ENCODE results near the gene ZSWIM3.

Gene ZSWIM3

GRCh38 chr20:45909817-45910669 is 52.6 kb downstream of the ZSWIM3 start:
- no peak overlapping the region for H3K27ac ChIP-seq
- TF ChIP-seq CTCF (conservative IDR thresholded peaks at IDR 0.05) = no peak
- no peak for TF ChIP-seq ZFX (IDR thresholded peaks at IDR 0.05)

- no peak for TF ChIP-seq CTCF (conservative IDR thresholded peaks at IDR 0.05)
- TF ChIP-seq ZFX (IDR thresholded peaks at IDR 0.05) = no peak
- H3K27ac ChIP-seq = no peak overlapping the region
Measured at GRCh38 chr20:45910670-45911485, 53.5 kb downstream of the ZSWIM3 start.

DNA sequence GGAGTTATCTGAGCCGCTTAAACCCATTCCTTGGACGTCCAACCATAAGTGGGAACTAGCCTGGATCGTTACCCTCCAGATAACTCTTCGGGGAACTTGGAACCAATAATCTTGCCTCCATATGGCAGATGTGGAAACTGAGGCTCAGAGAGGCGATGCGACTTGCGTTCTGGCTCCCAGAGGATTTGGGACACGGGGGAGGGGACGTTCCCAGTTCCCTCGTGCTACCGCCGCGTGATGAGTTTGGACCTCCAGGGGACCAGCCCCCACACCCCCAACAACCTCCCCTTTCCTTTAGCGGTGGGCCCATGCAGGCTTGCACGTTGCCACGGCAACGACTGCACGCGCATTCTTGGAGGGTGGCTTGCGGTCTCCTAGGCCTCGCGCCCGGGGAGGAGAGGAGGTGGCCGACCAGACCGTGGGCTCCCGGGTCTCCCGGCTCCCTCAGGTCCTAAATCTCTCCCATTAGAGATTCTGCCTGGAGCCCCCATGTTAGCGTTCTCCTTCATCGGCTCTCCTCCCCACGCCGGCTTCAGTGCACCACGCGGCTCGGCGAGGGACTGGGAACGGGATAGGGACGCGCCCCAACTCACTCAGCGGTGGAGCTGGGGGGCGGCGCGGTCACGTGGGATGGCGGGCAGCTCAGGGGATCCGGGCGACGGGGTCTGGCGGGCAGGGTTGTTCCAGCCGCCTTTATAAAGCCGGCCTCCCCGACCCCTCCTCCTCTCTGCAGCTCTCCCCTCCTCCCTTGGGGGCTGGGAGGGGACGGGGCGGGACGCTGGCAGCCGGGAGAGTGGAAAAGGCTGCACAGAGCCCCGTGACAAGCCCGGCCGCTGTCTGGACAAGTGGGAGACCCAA is 54.3 kb downstream of the ZSWIM3 start, which contains the start of gene PLTP:
Gene PLTP (minus strand): TSS at position 670 of the 858 bp plus-strand sequence. CDS start 703 bp downstream, outside the sequence.
- no peak within 1 kb of the TSS for H3K27ac ChIP-seq
- TF ChIP-seq ZFX (IDR thresholded peaks at IDR 0.05) (no peak), CTCF (conservative IDR thresholded peaks at IDR 0.05) (no peak)

- TF ChIP-seq ZFX (IDR thresholded peaks at IDR 0.05) = no peak
- TF ChIP-seq CTCF (conservative IDR thresholded peaks at IDR 0.05) = no peak
- H3K27ac ChIP-seq = no peak overlapping the region
Measured at GRCh38 chr20:45912344-45912682, 54.9 kb downstream of the ZSWIM3 start.

DNA sequence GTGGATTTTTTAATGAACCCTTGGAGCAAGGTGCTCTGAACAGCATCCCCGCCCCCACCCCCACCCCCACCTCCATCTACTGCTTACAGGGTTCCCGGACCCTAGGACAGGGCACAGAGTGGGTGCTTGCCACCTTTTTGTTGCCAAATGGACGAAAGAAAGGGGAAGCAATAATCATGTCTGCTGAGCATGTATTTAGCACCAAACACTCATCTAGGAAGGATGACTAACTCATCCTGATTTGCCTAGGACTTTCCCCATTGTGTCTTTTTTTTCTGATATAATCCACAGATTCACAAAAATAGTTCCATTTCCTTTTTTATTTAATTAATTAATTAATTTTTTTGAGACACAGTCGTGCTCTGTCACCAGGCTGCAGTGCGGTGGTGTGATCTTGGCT is 55.7 kb downstream of the ZSWIM3 start:
- TF ChIP-seq ZFX (IDR thresholded peaks at IDR 0.05) (no peak), CTCF (conservative IDR thresholded peaks at IDR 0.05) (no peak)
- H3K27ac ChIP-seq = no peak overlapping the region

DNA sequence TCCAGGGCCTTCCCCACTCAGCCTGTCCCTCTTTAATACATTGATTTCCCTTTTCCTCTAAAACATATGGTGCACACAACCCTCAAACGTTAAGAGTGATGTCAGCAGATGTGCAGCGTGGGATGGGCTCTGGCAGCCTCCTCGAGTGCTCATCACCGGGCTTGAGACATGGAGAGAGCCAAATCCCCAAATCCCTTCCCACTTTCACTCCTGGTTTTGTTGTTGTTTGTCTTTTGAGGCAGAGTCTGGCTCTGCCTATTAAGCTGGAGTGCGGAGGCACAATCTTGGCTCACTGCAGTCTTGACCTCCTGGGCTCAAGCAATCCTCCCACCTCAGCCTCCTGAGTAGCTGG is 60.4 kb downstream of the ZSWIM3 start:
- no peak overlapping the region for H3K27ac ChIP-seq
- TF ChIP-seq ZFX (IDR thresholded peaks at IDR 0.05) = no peak
- TF ChIP-seq CTCF (conservative IDR thresholded peaks at IDR 0.05) = no peak

All from C4-2B (cell line).